GM23338 (cell line): Measurements from ENCODE around the gene HIPK1. TPM values are rescaled to one million over a fixed set of nuclear protein-coding genes. Genes with fewer than 3 reads are reported as not detected.

ENCODE experiments used
- ATAC-seq: fragments of 200-7000 bp; cut with Tn5 transposase; 3 replicates; pipeline ENCODE4 v1.9.1; 2020
- DNase-seq: peaks from one replicate; pipeline ENCODE4 v3.0.0-alpha.2; 2015; ENCODE audit warnings: low spot score
- H2AFZ ChIP-seq: fragments of 200-600 bp; sonication (generic); 2 replicates; pipeline ENCODE4 v1.8.0; 2016; ENCODE audit warnings: antibody characterized with exemption, mild to moderate bottlenecking, moderate library complexity
- H3F3A ChIP-seq: fragments of 200-600 bp; sonication (generic); replicated peaks from 2 replicates; pipeline ENCODE4 v1.8.0; 2017; ENCODE audit warnings: antibody characterized with exemption, mixed run types, low read depth
- H3K27ac ChIP-seq: fragments of 200-600 bp; sonication (generic); 2 replicates; pipeline ENCODE4 v1.6.1; 2016; ENCODE audit warnings: low read depth
- H3K27me3 ChIP-seq: fragments of 200-600 bp; sonication (generic); 2 replicates; pipeline ENCODE4 v1.8.0; 2016; ENCODE audit warnings: mild to moderate bottlenecking, mixed run types, moderate library complexity; ENCODE audit not compliant: insufficient read depth
- H3K36me3 ChIP-seq: fragments of 200-600 bp; sonication (generic); 2 replicates; pipeline ENCODE4 v1.8.0; 2016; ENCODE audit warnings: mild to moderate bottlenecking; ENCODE audit not compliant: insufficient read depth
- H3K4me1 ChIP-seq: fragments of 200-600 bp; sonication (generic); 2 replicates; pipeline ENCODE4 v1.8.0; 2016; ENCODE audit warnings: mild to moderate bottlenecking, moderate library complexity; ENCODE audit not compliant: insufficient read depth
- H3K4me2 ChIP-seq: fragments of 200-600 bp; sonication (generic); 2 replicates; pipeline ENCODE4 v1.7.1; 2017; ENCODE audit warnings: mixed run types
- H3K4me3 ChIP-seq: fragments of 200-600 bp; sonication (generic); 2 replicates; pipeline ENCODE4 v1.6.1; 2016; ENCODE audit warnings: mixed run types
- H3K79me2 ChIP-seq: fragments of 200-600 bp; sonication (generic); replicated peaks from 2 replicates; pipeline ENCODE4 v1.8.0; 2017; ENCODE audit warnings: mild to moderate bottlenecking; ENCODE audit not compliant: insufficient read depth
- H3K9me2 ChIP-seq: fragments of 200-600 bp; sonication (generic); 2 replicates; pipeline ENCODE4 v1.8.0; 2017; ENCODE audit not compliant: insufficient read depth
- H4K20me1 ChIP-seq: fragments of 200-600 bp; sonication (generic); replicated peaks from 2 replicates; pipeline ENCODE4 v1.8.0; 2017; ENCODE audit warnings: mild to moderate bottlenecking; ENCODE audit not compliant: insufficient read depth
- H3K27ac Mint-ChIP-seq: 2 replicates; pipeline ENCODE4 v1.8.0; 2020; ENCODE audit warnings: inconsistent platforms, mild to moderate bottlenecking, moderate library complexity, mixed read lengths
- H3K27me3 Mint-ChIP-seq: 3 replicates; pipeline ENCODE4 v1.8.0; 2022; ENCODE audit warnings: low read depth, mild to moderate bottlenecking, moderate library complexity, mixed read lengths, inconsistent platforms; ENCODE audit not compliant: insufficient read depth, poor library complexity
- H3K36me3 Mint-ChIP-seq: 3 replicates; pipeline ENCODE4 v1.8.0; 2021; ENCODE audit warnings: low read depth, mild to moderate bottlenecking, inconsistent platforms, moderate library complexity, mixed read lengths
- H3K4me1 Mint-ChIP-seq: 3 replicates; pipeline ENCODE4 v1.8.0; 2020; ENCODE audit warnings: mild to moderate bottlenecking, inconsistent platforms, mixed read lengths
- H3K4me3 Mint-ChIP-seq: 3 replicates; pipeline ENCODE4 v1.8.0; 2021; ENCODE audit warnings: moderate library complexity, mild to moderate bottlenecking, inconsistent platforms, mixed read lengths
- H3K9me3 Mint-ChIP-seq: 3 replicates; pipeline ENCODE4 v1.8.0; 2020; ENCODE audit warnings: moderate library complexity, mild to moderate bottlenecking, inconsistent platforms, mixed read lengths
- NANOG ChIP-seq: IDR thresholded peaks from 2 replicates; pipeline ENCODE4 v1.6.1; 2016; ENCODE audit warnings: antibody characterized with exemption, borderline replicate concordance
- polyA plus RNA-seq: library from polyadenylated mRNA; unstranded; fragments of >200 nt; fragmentation: Nextera tagmentation; extraction: Ambion mirVana; gene quantifications from 2 replicates; pipeline ENCODE4 v1.2.1, GENCODE V29; 2016
- total RNA-seq: library from RNA; depleted of rRNA; stranded (reverse); fragments of >200 nt; shearing (Covaris generic); gene quantifications from 2 replicates; pipeline ENCODE4 v1.2.3, GENCODE V29; 2014
- TF ChIP-seq, protein P1 (sequence below), 2 experiments: fragments of 200-600 bp in 1 of 2; sonication (generic) in 1 of 2; conservative IDR thresholded peaks; 2 replicates each; pipeline versions ENCODE4 v1.5.1 to v1.6.1; 2016 to 2017; ENCODE audit warnings: antibody characterized with exemption in 2 of 2, low read depth in 2 of 2, mild to moderate bottlenecking in 2 of 2, moderate library complexity in 1 of 2
- TF ChIP-seq, protein P2 (sequence below): fragments of 250-450 bp; sonication (Bioruptor Pico); IDR thresholded peaks from 2 replicates; pipeline ENCODE4 v1.5.0; 2020; ENCODE audit warnings: mild to moderate bottlenecking, moderate library complexity

Gene HIPK1
- total and polyA plus RNA-seq, 2 experiments from 2014 or later, result 14.3 to 47.5 TPM

DNA sequence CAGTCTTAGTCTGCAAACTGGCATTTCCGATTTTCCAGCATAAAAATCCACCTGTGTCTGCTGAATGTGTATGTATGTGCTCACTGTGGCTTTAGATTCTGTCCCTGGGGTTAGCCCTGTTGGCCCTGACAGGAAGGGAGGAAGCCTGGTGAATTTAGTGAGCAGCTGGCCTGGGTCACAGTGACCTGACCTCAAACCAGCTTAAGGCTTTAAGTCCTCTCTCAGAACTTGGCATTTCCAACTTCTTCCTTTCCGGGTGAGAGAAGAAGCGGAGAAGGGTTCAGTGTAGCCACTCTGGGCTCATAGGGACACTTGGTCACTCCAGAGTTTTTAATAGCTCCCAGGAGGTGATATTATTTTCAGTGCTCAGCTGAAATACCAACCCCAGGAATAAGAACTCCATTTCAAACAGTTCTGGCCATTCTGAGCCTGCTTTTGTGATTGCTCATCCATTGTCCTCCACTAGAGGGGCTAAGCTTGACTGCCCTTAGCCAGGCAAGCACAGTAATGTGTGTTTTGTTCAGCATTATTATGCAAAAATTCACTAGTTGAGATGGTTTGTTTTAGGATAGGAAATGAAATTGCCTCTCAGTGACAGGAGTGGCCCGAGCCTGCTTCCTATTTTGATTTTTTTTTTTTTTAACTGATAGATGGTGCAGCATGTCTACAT is 47.6 kb downstream of the HIPK1 start:
- DNase-seq (peak; percentile 79), ATAC-seq (peak; percentile 48)
- peaks cover 40% of the 10 kb centered on the region for H3K36me3 Mint-ChIP-seq
- H3K27ac ChIP-seq, result peak overlapping the region; percentile 83
- no peaks in the 10 kb centered on the region for H3K9me3 Mint-ChIP-seq
- peak overlapping the region; percentile 64 for H3K4me2 ChIP-seq
- H3K4me1 Mint-ChIP-seq, result peaks cover 63% of the 10 kb centered on the region
- peak overlapping the region; percentile 41; the same call in 1 of the 3 replicates for H3K4me3 Mint-ChIP-seq
- peaks cover 16% of the 10 kb centered on the region for H3K36me3 ChIP-seq
- no peaks in the 10 kb centered on the region; the same call in 1 of the 2 replicates for H3F3A ChIP-seq
- H4K20me1 ChIP-seq, result no peaks in the 10 kb centered on the region
- TF ChIP-seq, protein P1, sequence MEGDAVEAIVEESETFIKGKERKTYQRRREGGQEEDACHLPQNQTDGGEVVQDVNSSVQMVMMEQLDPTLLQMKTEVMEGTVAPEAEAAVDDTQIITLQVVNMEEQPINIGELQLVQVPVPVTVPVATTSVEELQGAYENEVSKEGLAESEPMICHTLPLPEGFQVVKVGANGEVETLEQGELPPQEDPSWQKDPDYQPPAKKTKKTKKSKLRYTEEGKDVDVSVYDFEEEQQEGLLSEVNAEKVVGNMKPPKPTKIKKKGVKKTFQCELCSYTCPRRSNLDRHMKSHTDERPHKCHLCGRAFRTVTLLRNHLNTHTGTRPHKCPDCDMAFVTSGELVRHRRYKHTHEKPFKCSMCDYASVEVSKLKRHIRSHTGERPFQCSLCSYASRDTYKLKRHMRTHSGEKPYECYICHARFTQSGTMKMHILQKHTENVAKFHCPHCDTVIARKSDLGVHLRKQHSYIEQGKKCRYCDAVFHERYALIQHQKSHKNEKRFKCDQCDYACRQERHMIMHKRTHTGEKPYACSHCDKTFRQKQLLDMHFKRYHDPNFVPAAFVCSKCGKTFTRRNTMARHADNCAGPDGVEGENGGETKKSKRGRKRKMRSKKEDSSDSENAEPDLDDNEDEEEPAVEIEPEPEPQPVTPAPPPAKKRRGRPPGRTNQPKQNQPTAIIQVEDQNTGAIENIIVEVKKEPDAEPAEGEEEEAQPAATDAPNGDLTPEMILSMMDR (conservative IDR thresholded peaks at IDR 0.05; ENCODE audit: low read depth in 2 of 2), result peak; percentile 55 to 72
- TF ChIP-seq NANOG, result peak; percentile 54; the same call in 1 of the 2 replicates
- TF ChIP-seq, protein P2, sequence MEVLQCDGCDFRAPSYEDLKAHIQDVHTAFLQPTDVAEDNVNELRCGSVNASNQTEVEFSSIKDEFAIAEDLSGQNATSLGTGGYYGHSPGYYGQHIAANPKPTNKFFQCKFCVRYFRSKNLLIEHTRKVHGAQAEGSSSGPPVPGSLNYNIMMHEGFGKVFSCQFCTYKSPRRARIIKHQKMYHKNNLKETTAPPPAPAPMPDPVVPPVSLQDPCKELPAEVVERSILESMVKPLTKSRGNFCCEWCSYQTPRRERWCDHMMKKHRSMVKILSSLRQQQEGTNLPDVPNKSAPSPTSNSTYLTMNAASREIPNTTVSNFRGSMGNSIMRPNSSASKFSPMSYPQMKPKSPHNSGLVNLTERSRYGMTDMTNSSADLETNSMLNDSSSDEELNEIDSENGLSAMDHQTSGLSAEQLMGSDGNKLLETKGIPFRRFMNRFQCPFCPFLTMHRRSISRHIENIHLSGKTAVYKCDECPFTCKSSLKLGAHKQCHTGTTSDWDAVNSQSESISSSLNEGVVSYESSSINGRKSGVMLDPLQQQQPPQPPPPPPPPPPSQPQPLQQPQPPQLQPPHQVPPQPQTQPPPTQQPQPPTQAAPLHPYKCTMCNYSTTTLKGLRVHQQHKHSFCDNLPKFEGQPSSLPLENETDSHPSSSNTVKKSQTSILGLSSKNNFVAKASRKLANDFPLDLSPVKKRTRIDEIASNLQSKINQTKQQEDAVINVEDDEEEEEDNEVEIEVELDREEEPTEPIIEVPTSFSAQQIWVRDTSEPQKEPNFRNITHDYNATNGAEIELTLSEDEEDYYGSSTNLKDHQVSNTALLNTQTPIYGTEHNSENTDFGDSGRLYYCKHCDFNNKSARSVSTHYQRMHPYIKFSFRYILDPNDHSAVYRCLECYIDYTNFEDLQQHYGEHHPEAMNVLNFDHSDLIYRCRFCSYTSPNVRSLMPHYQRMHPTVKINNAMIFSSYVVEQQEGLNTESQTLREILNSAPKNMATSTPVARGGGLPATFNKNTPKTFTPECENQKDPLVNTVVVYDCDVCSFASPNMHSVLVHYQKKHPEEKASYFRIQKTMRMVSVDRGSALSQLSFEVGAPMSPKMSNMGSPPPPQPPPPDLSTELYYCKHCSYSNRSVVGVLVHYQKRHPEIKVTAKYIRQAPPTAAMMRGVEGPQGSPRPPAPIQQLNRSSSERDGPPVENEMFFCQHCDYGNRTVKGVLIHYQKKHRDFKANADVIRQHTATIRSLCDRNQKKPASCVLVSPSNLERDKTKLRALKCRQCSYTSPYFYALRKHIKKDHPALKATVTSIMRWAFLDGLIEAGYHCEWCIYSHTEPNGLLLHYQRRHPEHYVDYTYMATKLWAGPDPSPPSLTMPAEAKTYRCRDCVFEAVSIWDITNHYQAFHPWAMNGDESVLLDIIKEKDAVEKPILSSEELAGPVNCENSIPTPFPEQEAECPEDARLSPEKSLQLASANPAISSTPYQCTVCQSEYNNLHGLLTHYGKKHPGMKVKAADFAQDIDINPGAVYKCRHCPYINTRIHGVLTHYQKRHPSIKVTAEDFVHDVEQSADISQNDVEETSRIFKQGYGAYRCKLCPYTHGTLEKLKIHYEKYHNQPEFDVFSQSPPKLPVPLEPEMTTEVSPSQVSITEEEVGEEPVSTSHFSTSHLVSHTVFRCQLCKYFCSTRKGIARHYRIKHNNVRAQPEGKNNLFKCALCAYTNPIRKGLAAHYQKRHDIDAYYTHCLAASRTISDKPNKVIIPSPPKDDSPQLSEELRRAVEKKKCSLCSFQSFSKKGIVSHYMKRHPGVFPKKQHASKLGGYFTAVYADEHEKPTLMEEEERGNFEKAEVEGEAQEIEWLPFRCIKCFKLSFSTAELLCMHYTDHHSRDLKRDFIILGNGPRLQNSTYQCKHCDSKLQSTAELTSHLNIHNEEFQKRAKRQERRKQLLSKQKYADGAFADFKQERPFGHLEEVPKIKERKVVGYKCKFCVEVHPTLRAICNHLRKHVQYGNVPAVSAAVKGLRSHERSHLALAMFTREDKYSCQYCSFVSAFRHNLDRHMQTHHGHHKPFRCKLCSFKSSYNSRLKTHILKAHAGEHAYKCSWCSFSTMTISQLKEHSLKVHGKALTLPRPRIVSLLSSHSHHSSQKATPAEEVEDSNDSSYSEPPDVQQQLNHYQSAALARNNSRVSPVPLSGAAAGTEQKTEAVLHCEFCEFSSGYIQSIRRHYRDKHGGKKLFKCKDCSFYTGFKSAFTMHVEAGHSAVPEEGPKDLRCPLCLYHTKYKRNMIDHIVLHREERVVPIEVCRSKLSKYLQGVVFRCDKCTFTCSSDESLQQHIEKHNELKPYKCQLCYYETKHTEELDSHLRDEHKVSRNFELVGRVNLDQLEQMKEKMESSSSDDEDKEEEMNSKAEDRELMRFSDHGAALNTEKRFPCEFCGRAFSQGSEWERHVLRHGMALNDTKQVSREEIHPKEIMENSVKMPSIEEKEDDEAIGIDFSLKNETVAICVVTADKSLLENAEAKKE (CRISPR knock-in tag), result no peak
- no peaks in the 10 kb centered on the region for H3K9me2 ChIP-seq
- H3K27me3 Mint-ChIP-seq, result peaks cover 15% of the 10 kb centered on the region
- no peaks in the 10 kb centered on the region for H3K27me3 ChIP-seq
- no peak overlapping the region for H2AFZ ChIP-seq
- H3K4me3 ChIP-seq, result peak overlapping the region; percentile 5
- H3K4me1 ChIP-seq, result peaks cover 53% of the 10 kb centered on the region
- H3K79me2 ChIP-seq, result peaks cover 10% of the 10 kb centered on the region; the same call in 1 of the 2 replicates
- peak overlapping the region; percentile 62 for H3K27ac Mint-ChIP-seq
